Measurements from ENCODE around the gene TXNRD1.
"Not testable (repeated sequence)": the region's sequence is repeated elsewhere in the genome, so short reads cannot be mapped to it uniquely, and the experiment has no call there.

The TXNRD1 gene

GRCh38 chr12:104197264-104197663, 18.3 kb upstream of the TXNRD1 start:
- DNase-seq: no peak

GRCh38 chr12:104199964-104200363, 15.6 kb upstream of the TXNRD1 start:
- DNase-seq: no peak

GRCh38 chr12:104201238-104202001, 14.2 kb upstream of the TXNRD1 start:
- DNase-seq: peak; percentile 32

GRCh38 chr12:104204690-104205480, 10.7 kb upstream of the TXNRD1 start:
- DNase-seq: no peak

- DNase-seq: no peak
Measured at GRCh38 chr12:104207416-104208205, 8.0 kb upstream of the TXNRD1 start.

GRCh38 chr12:104212516-104212915, 3.1 kb upstream of the TXNRD1 start:
- no peak for DNase-seq

- no peak for DNase-seq
Measured at GRCh38 chr12:104213952-104214351, 1.6 kb upstream of the TXNRD1 start.

- DNase-seq: no peak
Measured at GRCh38 chr12:104216521-104216924, 944 bp downstream of the TXNRD1 start.

- not testable (repeated sequence) for DNase-seq
Measured at GRCh38 chr12:104218506-104218905, 2.9 kb downstream of the TXNRD1 start.

GRCh38 chr12:104218935-104219334, 3.4 kb downstream of the TXNRD1 start:
- DNase-seq: no peak

GRCh38 chr12:104219361-104219892, 3.8 kb downstream of the TXNRD1 start:
- DNase-seq: peak; percentile 27

- DNase-seq: peak; percentile 44
Measured at GRCh38 chr12:104219908-104220404, 4.4 kb downstream of the TXNRD1 start.

GRCh38 chr12:104220931-104221330, 5.4 kb downstream of the TXNRD1 start:
- DNase-seq: no peak

GRCh38 chr12:104222976-104223375, 7.4 kb downstream of the TXNRD1 start:
- DNase-seq: no peak

- no peak for DNase-seq
Measured at GRCh38 chr12:104223712-104224111, 8.1 kb downstream of the TXNRD1 start.

GRCh38 chr12:104226672-104227071, 11.1 kb downstream of the TXNRD1 start:
- no peak for DNase-seq

GRCh38 chr12:104230304-104231095, 14.9 kb downstream of the TXNRD1 start:
- DNase-seq: no peak

GRCh38 chr12:104232609-104233280, 17.2 kb downstream of the TXNRD1 start:
- DNase-seq: no peak

- DNase-seq: no peak
Measured at GRCh38 chr12:104234926-104235499, 19.4 kb downstream of the TXNRD1 start.

- no peak for DNase-seq
Measured at GRCh38 chr12:104237930-104238329, 22.4 kb downstream of the TXNRD1 start.
